IMR-90 (cell line): Measurements from ENCODE around the gene GYPB. TPM values are rescaled to one million over a fixed set of nuclear protein-coding genes. Genes with fewer than 3 reads are reported as not detected.
"Not testable (repeated sequence)": the region's sequence is repeated elsewhere in the genome, so short reads cannot be mapped to it uniquely, and the experiment has no call there.

ENCODE experiments used
- ATAC-seq: fragments of 200-7000 bp; cut with Tn5 transposase; 2 replicates; pipeline ENCODE4 v1.9.1; 2020; ENCODE audit warnings: low read depth, mild to moderate bottlenecking, moderate library complexity
- BruUV-seq: library from RNA; stranded (reverse); fragments of 400-500 nt; replicated peaks from 2 replicates; lab custom pipeline; 2021; lab: Mats Ljungman, UMichigan
- CTCF ChIA-PET: fragments of 300-600 bp; formaldehyde crosslinking; extraction: SDS; loops from one replicate; lab custom pipeline; 2021; ENCODE audit warnings: antibody characterized with exemption; lab: Yijun Ruan, JAX
- POLR2A ChIA-PET: fragments of 300-600 bp; sonication (Branson Sonifier 250); formaldehyde crosslinking; loops from one replicate; lab custom pipeline; 2022; ENCODE audit warnings: antibody characterized with exemption; ENCODE audit not compliant: unreplicated experiment; lab: Charles Lee
- DNase-seq: peaks from one replicate; pipeline ENCODE4 v3.0.0; 2013
- H2AFZ ChIP-seq: replicated peaks from 2 replicates; pipeline ENCODE3; 2013; ENCODE audit warnings: low read length, mild to moderate bottlenecking; ENCODE audit not compliant: poor library complexity
- H2AK5ac ChIP-seq: 2 replicates; pipeline ENCODE4 v1.6.1; 2013; ENCODE audit warnings: low read depth, low read length, inconsistent platforms
- H2AK9ac ChIP-seq: replicated peaks from 2 replicates; pipeline ENCODE3; 2013; ENCODE audit warnings: mild to moderate bottlenecking, low read depth, low read length, moderate library complexity; ENCODE audit not compliant: poor library complexity
- H2BK120ac ChIP-seq: 2 replicates; pipeline ENCODE4 v1.6.1; 2013; ENCODE audit warnings: low read depth, low read length, inconsistent platforms
- H2BK15ac ChIP-seq: 3 replicates; pipeline ENCODE4 v1.6.1; 2013; ENCODE audit warnings: low read depth, low read length, inconsistent platforms
- H2BK20ac ChIP-seq: 2 replicates; pipeline ENCODE4 v1.6.1; 2013; ENCODE audit warnings: low read depth, mild to moderate bottlenecking, inconsistent platforms, low read length, moderate library complexity
- H2BK5ac ChIP-seq: 2 replicates; pipeline ENCODE4 v1.6.1; 2013; ENCODE audit warnings: mild to moderate bottlenecking, low read depth, low read length, inconsistent platforms; ENCODE audit not compliant: poor library complexity, severe bottlenecking
- H3K14ac ChIP-seq: replicated peaks from 2 replicates; pipeline ENCODE4 v1.6.1; 2013; ENCODE audit warnings: low read depth, low read length, inconsistent platforms
- H3K18ac ChIP-seq: 2 replicates; pipeline ENCODE4 v1.6.1; 2013; ENCODE audit warnings: low read depth, low read length, control low read depth
- H3K23ac ChIP-seq: 2 replicates; pipeline ENCODE4 v1.6.1; 2013; ENCODE audit warnings: low read depth, low read length, inconsistent platforms
- H3K27ac ChIP-seq: 2 replicates; pipeline ENCODE4 v1.5.1; 2013; ENCODE audit warnings: mild to moderate bottlenecking, control low read depth, low read length; ENCODE audit not compliant: insufficient read depth
- H3K27me3 ChIP-seq: 2 replicates; pipeline ENCODE4 v1.6.1; 2013; ENCODE audit warnings: low read length; ENCODE audit not compliant: control insufficient read depth, insufficient read depth
- H3K36me3 ChIP-seq: 2 replicates; pipeline ENCODE4 v1.6.1; 2013; ENCODE audit warnings: low read length, mixed read lengths; ENCODE audit not compliant: control insufficient read depth, insufficient read depth
- H3K4ac ChIP-seq: 2 replicates; pipeline ENCODE4 v1.6.1; 2013; ENCODE audit warnings: low read depth, low read length, inconsistent platforms
- H3K4me1 ChIP-seq: 2 replicates; pipeline ENCODE4 v1.6.1; 2013; ENCODE audit warnings: low read length, mixed read lengths; ENCODE audit not compliant: control insufficient read depth, insufficient read depth
- H3K4me2 ChIP-seq: 2 replicates; pipeline ENCODE4 v1.6.1; 2013; ENCODE audit warnings: low read depth, mild to moderate bottlenecking, control low read depth, low read length, moderate library complexity
- H3K4me3 ChIP-seq: 2 replicates; pipeline ENCODE4 v1.5.1; 2013; ENCODE audit warnings: low read depth, mild to moderate bottlenecking, control low read depth, low read length, moderate library complexity; ENCODE audit not compliant: insufficient read depth
- H3K56ac ChIP-seq: 2 replicates; pipeline ENCODE4 v1.6.1; 2013; ENCODE audit warnings: low read length, inconsistent platforms; ENCODE audit not compliant: insufficient read depth; ENCODE audit errors: extremely low read depth
- H3K79me1 ChIP-seq, 2 experiments: 2 replicates each; pipeline ENCODE4 v1.6.1; 2013; ENCODE audit warnings: low read length in 2 of 2, inconsistent platforms in 1 of 2, low read depth in 1 of 2
- H3K9ac ChIP-seq: 2 replicates; pipeline ENCODE4 v1.6.1; 2013; ENCODE audit warnings: low read depth, low read length, control low read depth
- H3K9me1 ChIP-seq: 2 replicates; pipeline ENCODE4 v1.6.1; 2013; ENCODE audit warnings: low read length, inconsistent platforms; ENCODE audit not compliant: insufficient read depth
- H3K9me3 ChIP-seq: 2 replicates; pipeline ENCODE4 v1.6.1; 2013; ENCODE audit warnings: low read length; ENCODE audit not compliant: control insufficient read depth, insufficient read depth
- H4K20me1 ChIP-seq: 2 replicates; pipeline ENCODE4 v1.6.1; 2013; ENCODE audit warnings: low read length, inconsistent platforms; ENCODE audit not compliant: insufficient read depth
- H4K5ac ChIP-seq: 2 replicates; pipeline ENCODE4 v1.6.1; 2013; ENCODE audit warnings: mild to moderate bottlenecking, low read depth, low read length, control low read depth
- H4K8ac ChIP-seq, 2 experiments: 2 replicates each; pipeline ENCODE4 v1.6.1; 2013; ENCODE audit warnings: low read depth in 2 of 2, low read length in 2 of 2, control low read depth in 1 of 2, inconsistent platforms in 1 of 2
- H4K91ac ChIP-seq: 2 replicates; pipeline ENCODE4 v1.6.1; 2013; ENCODE audit warnings: low read depth, low read length, inconsistent platforms; ENCODE audit not compliant: insufficient read depth
- WGBS, 2 experiments: methylation state at CpG; one replicate each; pipeline versions ENCODE4 v1.1.5 to v1.1.7; 2013; ENCODE audit warnings: missing lambda C conversion rate in 2 of 2; ENCODE audit not compliant: insufficient read length in 1 of 2; ENCODE audit errors: extremely low coverage in 2 of 2; 5-methylcytosine and 5-hydroxymethylcytosine counted together
- dilution Hi-C: fragments of 300-500 bp; cut with HindIII; formaldehyde crosslinking; loops from one replicate; pipeline ENCODE4 v1.14.3; 2018; ENCODE audit warnings: low sequenced_read_pairs; ENCODE audit not compliant: unreplicated experiment
- in situ Hi-C: fragments of 300-500 bp; cut with MboI; formaldehyde crosslinking; loops from 3 replicates; pipeline ENCODE4 v1.14.3; 2019; ENCODE audit warnings: low sequenced_read_pairs, inconsistent platforms, mixed read lengths
- intact Hi-C: fragments of 100-400 bp; cut with micrococcal nuclease; formaldehyde crosslinking; loops from 2 replicates; pipeline ENCODE4 v1.10.0; 2022
- polyA plus RNA-seq, 3 experiments: library from polyadenylated mRNA; depleted of rRNA; stranded (reverse); fragments of >200 nt; gene quantifications; 2 replicates each; pipeline ENCODE4 v1.2.3, GENCODE V29; 2012; ENCODE audit warnings: low replicate concordance in 1 of 3
- total RNA-seq: library from RNA; depleted of rRNA; stranded (reverse); fragments of >200 nt; gene quantifications from 2 replicates; pipeline ENCODE4 v1.2.3, GENCODE V29; 2012

The GYPB gene
- total and polyA plus RNA-seq, 2 of the 4 experiments (the other 2 are of a cell fraction) = not detected

DNA sequence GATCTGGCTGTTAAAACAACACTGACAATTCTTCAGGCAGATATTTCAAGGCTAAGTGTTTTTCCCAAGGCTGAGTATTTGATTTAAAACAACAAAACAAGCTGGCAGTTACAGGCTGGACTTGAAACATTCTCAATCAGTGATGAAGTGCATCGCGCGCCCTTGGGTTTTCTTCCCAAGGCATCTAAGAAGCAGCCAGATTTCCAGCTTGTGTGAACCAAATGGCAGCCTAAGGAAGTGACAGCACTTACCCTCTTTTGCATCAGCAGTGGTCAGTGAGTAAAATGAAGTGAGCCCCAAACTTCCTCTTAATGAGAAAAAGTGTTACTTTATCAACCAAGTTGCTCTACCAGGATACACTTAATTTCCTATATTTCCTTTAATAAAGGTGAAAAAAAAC is 12.2 kb upstream of the GYPB start:
- H3K18ac ChIP-seq, H3K56ac ChIP-seq, H4K8ac ChIP-seq, H2AFZ ChIP-seq, H4K20me1 ChIP-seq, H2AK9ac ChIP-seq, H3K23ac ChIP-seq, DNase-seq, H4K5ac ChIP-seq, POLR2A ChIA-PET, H3K4me3 ChIP-seq, H2BK20ac ChIP-seq, H3K27me3 ChIP-seq, H2BK120ac ChIP-seq, H3K4me2 ChIP-seq, H2BK15ac ChIP-seq, H3K4ac ChIP-seq, CTCF ChIA-PET, H3K79me1 ChIP-seq, ATAC-seq, H3K36me3 ChIP-seq, dilution Hi-C loops, H3K27ac ChIP-seq, BruUV-seq, H3K14ac ChIP-seq, H4K91ac ChIP-seq, H2AK5ac ChIP-seq, intact Hi-C loops, H3K4me1 ChIP-seq, H2BK5ac ChIP-seq, H3K9ac ChIP-seq, in situ Hi-C loops, H3K9me3 ChIP-seq, H3K9me1 ChIP-seq: not testable (repeated sequence)
- no CpG with 5 or more reads among the region's 3 CpGs for WGBS, 2 experiments

DNA sequence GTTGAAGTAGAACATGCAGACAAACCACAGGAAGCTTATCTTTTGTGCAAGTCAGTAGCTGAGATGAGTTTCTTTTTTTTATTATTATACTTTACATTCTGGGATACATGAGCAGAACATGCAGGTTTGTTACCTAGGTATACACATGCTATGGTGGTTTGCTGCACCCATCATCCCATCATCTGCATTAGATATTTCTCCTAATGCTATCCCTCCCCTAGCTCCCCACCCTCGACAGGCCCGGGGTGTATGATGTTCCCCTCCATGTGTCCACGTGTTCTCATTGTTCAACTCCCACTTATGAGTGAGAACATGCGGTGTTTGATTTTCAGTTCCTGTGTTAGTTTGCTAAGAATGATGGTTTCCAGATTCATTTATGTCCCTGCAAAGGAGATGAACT is 11.5 kb upstream of the GYPB start:
- H4K20me1 ChIP-seq, intact Hi-C loops, POLR2A ChIA-PET, H2BK120ac ChIP-seq, H3K4me1 ChIP-seq, DNase-seq, H3K4me3 ChIP-seq, H2BK5ac ChIP-seq, H3K9me1 ChIP-seq, H2AFZ ChIP-seq, H2BK20ac ChIP-seq, in situ Hi-C loops, H3K9ac ChIP-seq, BruUV-seq, H4K5ac ChIP-seq, H3K79me1 ChIP-seq, H4K91ac ChIP-seq, H3K18ac ChIP-seq, H3K23ac ChIP-seq, CTCF ChIA-PET, H2AK9ac ChIP-seq, H3K27ac ChIP-seq, H3K9me3 ChIP-seq, dilution Hi-C loops, H3K56ac ChIP-seq, H3K14ac ChIP-seq, H3K36me3 ChIP-seq, H4K8ac ChIP-seq, H2BK15ac ChIP-seq, ATAC-seq, H2AK5ac ChIP-seq, H3K4me2 ChIP-seq, H3K27me3 ChIP-seq, H3K4ac ChIP-seq: not testable (repeated sequence)
- no CpG with 5 or more reads among the region's 4 CpGs for WGBS, 2 experiments
